AG09319 (cell line): ENCODE data around the gene PGGT1B.
A peak's percentile ranks its signal among the peaks of the same experiment; 100 is the strongest.

Source experiments
- DNase-seq: peaks from one replicate; pipeline ENCODE4 v3.0.0-alpha.2; 2010; ENCODE audit warnings: low read depth; ENCODE audit errors: extremely low read depth
- CTCF ChIP-seq: IDR thresholded peaks from 2 replicates; pipeline ENCODE4 v1.5.1; 2011; ENCODE audit warnings: low read depth, mild to moderate bottlenecking, inconsistent platforms, low read length, moderate library complexity

PGGT1B gene

GRCh38 chr5:115262321-115263077 lies at the start of gene PGGT1B:
TSS of gene PGGT1B (minus strand) at chr5:115262877. CDS start at chr5:115262851, 26 bp downstream.
- TF ChIP-seq CTCF: no peak; the same call in 1 of the 2 replicates
- DNase-seq: no peak

GRCh38 chr5:115309751-115310370 lies 47.2 kb upstream of the PGGT1B start:
- peak; percentile 12 for DNase-seq
- peak; percentile 46 for TF ChIP-seq CTCF

GRCh38 chr5:115308815-115309214 lies 46.1 kb upstream of the PGGT1B start:
- no peak for DNase-seq
- TF ChIP-seq CTCF: no peak

- no peak for DNase-seq
- no peak for TF ChIP-seq CTCF
These were observed 43.4 kb upstream of the PGGT1B start for GRCh38 chr5:115306011-115306536.

- no peak for DNase-seq
- TF ChIP-seq CTCF: no peak
These were observed 41.8 kb upstream of the PGGT1B start for GRCh38 chr5:115304496-115304895.

GRCh38 chr5:115298811-115299210 lies 36.1 kb upstream of the PGGT1B start:
- no peak for TF ChIP-seq CTCF
- no peak for DNase-seq

- no peak for TF ChIP-seq CTCF
- no peak for DNase-seq
These were observed 34.4 kb upstream of the PGGT1B start for GRCh38 chr5:115297031-115297430.
